SK-N-MC (cell line): ENCODE results near the gene CTDSP2.
"Not testable (repeated sequence)": the region's sequence is repeated elsewhere in the genome, so short reads cannot be mapped to it uniquely, and the experiment has no call there.

Experiments
- DNase-seq: peaks from one replicate; pipeline ENCODE4 v3.0.0-alpha.2; 2011; ENCODE audit warnings: low read depth, low spot score
- H3K27ac ChIP-seq: fragments of 200-600 bp; sonication (generic); 2 replicates; pipeline ENCODE4 v1.5.1; 2016; ENCODE audit warnings: mixed run types
- H3K36me3 ChIP-seq: fragments of 200-600 bp; sonication (generic); 2 replicates; pipeline ENCODE4 v1.6.1; 2017; ENCODE audit warnings: antibody characterized with exemption, low read length, mixed read lengths; ENCODE audit not compliant: insufficient read depth
- H3K4me3 ChIP-seq: fragments of 200-600 bp; sonication (generic); 2 replicates; pipeline ENCODE4 v1.5.1; 2016
- H3K9ac ChIP-seq: fragments of 200-600 bp; sonication (generic); 2 replicates; pipeline ENCODE4 v1.8.0; 2017; ENCODE audit warnings: mixed run types, mixed read lengths; ENCODE audit not compliant: insufficient read length
- H3K9me3 ChIP-seq: fragments of 200-600 bp; sonication (generic); 2 replicates; pipeline ENCODE4 v1.6.1; 2017; ENCODE audit warnings: low read depth, mild to moderate bottlenecking, antibody characterized with exemption, low read length, moderate library complexity, mixed read lengths
- EZH2 ChIP-seq: fragments of 200-600 bp; sonication (generic); IDR thresholded peaks from one replicate; pipeline ENCODE4 v1.6.1; 2017; ENCODE audit warnings: antibody characterized with exemption
- FOXP2 ChIP-seq: optimal IDR thresholded peaks from 2 replicates; pipeline ENCODE3; 2011; ENCODE audit warnings: mild to moderate bottlenecking, moderate library complexity; ENCODE audit not compliant: insufficient read depth; ENCODE audit errors: extremely low read length, control extremely low read depth
- POLR2AphosphoS5 ChIP-seq: IDR thresholded peaks from 2 replicates; pipeline ENCODE4 v1.6.1; 2012; ENCODE audit warnings: mild to moderate bottlenecking, low read depth, low read length, borderline replicate concordance

The CTDSP2 gene

GRCh38 chr12:57891542-57892228, 45.2 kb upstream of the CTDSP2 start:
- no peak for TF ChIP-seq EZH2
- TF ChIP-seq FOXP2: no peak
- no peak for TF ChIP-seq POLR2AphosphoS5
- Histone ChIP-seq H3K36me3 (no peaks in the 10 kb centered on the region), H3K27ac (peak overlapping the region; percentile 34; the same call in 1 of the 2 replicates), H3K9me3 (no peaks in the 10 kb centered on the region), H3K9ac (no peak overlapping the region), H3K4me3 (no peak overlapping the region)
- no peak for DNase-seq

DNA sequence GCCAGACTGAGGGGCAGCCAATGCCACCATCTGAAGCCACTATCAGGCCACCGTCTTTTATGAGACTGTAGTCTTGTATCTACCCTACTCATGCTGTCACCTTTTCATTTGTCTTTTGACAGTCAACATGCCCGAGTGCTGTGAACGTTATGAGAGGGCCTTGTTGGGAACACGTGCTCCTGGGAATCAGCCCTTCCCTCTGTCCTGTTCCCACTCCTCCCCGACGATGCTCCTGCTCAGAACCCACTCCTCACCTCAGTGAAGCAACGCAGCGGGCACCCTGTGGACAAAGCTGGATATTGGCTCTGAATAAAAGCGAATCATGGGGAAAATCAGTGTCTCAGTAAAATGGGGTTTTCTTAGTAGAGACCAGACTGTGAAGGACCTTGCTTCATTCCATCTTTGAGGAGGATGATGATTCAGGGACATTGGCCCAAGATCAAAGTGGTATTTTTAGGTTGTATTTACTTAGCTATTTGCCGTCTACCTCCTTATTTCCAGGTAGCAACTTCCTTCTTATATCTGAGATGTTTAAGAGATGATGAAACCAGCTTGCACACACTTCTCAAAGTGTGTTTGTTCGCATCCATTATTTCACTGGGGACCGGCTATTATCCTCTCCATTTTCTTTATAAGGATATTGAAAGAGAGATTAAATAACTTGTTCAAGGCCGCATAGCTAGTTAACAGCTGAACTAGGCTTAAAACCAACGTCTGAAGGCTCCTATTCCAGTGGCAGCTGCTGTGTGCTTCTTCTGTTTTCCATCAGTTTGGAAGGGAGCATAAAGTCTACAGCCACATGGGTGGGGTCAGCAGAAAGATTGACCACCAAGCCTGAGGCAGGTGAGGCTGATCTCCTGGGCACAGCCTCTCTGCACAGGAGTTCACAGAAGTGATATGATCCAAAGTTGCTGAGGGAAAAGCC, 43.9 kb upstream of the CTDSP2 start:
- H3K4me3 ChIP-seq: no peak overlapping the region
- TF ChIP-seq FOXP2 (no peak), EZH2 (no peak), POLR2AphosphoS5 (no peak)
- DNase-seq: no peak
- no peaks in the 10 kb centered on the region for H3K9me3 ChIP-seq
- no peak overlapping the region for H3K9ac ChIP-seq
- no peaks in the 10 kb centered on the region for H3K36me3 ChIP-seq
- H3K27ac ChIP-seq: 0 out of 2 replicates have a peak overlapping the region, but pooled peaks have one; percentile 7

GRCh38 chr12:57889500-57889989, 43.0 kb upstream of the CTDSP2 start:
- Histone ChIP-seq H3K9ac (no peak overlapping the region), H3K36me3 (no peaks in the 10 kb centered on the region), H3K27ac (0 out of 2 replicates have a peak overlapping the region, but pooled peaks have one; percentile 58), H3K9me3 (no peaks in the 10 kb centered on the region; the same call in 1 of the 2 replicates), H3K4me3 (no peak overlapping the region)
- DNase-seq: no peak
- TF ChIP-seq FOXP2: no peak
- no peak for TF ChIP-seq EZH2
- TF ChIP-seq POLR2AphosphoS5: no peak

DNA sequence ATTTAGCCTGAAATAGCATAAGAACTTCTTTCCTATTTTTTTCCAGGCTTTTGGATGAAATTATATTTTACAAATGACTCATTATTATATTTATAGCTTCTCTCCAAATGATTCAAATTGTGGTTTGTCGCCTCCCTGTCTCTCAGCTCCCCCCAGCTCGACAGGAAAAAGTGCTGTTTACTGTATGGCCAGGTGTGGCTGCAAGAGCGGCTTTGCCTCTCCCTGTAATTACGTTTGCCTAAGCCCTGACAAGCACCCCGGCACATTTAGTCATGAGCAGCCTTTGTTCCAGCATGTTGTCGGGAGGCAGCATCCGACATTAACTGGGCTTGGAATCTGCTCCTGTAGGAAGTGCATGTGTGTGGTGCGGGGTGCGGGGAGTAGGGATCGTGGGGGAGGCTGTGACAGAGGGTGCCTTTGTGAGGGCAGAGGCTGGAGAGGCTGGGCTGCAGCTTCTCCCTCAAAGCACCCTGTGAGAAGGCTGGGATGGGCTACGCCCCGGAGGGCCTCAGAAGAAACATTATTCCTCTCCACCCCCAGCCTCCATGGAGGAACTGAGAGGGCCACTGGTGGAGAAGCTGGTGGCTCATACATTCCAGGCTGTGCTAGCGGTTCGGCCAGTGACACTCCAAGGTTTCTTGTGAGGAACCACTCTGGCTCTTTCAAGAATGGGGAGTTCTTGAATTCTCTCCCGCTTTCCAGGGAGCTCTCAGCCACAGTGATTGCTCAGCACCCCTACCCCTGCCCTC, 42.1 kb upstream of the CTDSP2 start:
- peak overlapping the region; percentile 58; the same call in 1 of the 2 replicates for H3K27ac ChIP-seq
- H3K4me3 ChIP-seq: no peak overlapping the region
- no peaks in the 10 kb centered on the region for H3K36me3 ChIP-seq
- H3K9me3 ChIP-seq: no peaks in the 10 kb centered on the region; the same call in 1 of the 2 replicates
- no peak for DNase-seq
- no peak for TF ChIP-seq POLR2AphosphoS5
- no peak for TF ChIP-seq FOXP2
- H3K9ac ChIP-seq: no peak overlapping the region

DNA sequence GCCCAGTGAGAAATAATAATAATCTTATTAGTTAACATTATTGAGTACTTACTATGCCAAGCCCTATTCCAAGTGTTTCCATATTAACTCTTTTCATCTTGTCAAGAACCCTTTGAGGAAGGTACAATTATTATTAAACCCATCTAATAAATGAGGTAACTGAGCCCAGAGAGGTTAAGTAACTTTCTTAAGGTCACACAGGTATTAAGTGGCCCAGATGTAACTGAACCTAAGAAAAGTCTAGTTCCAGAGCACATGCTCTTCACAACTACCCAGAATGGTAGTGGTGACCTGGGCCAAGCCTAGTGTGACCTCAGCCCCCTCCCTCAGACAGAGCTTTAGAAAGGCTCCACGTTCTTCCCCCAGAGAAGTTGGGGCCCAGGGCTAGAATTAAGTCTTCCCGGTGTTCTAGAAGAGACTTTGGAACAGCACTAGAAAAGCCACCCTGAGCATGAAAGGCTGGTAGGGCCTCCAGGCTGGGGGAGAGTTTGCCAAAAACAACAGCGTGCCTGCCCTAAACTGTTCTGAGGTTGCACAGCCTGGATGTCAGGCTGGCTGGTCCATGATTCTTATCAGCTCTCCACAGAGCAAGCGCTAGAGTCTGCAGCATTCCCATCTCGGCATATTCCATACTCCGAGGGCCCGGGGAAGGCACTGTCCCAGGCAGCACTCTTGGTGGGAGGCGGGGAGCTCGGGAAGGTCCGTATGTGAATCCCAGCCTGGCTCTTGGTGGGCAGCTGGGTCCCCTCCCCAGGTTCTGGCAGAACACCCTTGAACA, 41.3 kb upstream of the CTDSP2 start:
- DNase-seq: no peak
- Histone ChIP-seq H3K9me3 (no peaks in the 10 kb centered on the region; the same call in 1 of the 2 replicates), H3K9ac (no peak overlapping the region), H3K27ac (0 out of 2 replicates have a peak overlapping the region, but pooled peaks have one; percentile 33), H3K36me3 (no peaks in the 10 kb centered on the region), H3K4me3 (no peak overlapping the region)
- TF ChIP-seq EZH2: no peak
- TF ChIP-seq FOXP2: no peak
- no peak for TF ChIP-seq POLR2AphosphoS5

DNA sequence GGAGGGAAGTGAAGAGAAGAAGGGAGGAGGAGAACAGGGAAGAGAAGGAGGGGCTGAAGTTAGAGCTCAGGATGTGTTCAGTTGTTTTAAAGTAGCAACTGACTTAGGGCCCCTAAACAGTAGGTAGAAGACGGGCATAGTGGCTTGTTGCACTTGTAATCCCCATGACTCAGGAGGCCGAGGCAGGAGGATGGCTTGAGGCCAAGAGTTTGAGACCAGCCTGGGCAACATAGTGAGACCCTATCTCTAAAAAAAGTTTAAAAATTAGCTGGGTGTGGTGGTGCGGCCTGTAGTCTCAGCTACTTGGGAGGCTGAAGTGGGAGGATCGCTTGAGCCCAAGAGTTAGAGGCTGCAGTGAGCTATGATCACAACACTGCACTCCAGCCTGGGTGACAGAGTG, 40.4 kb upstream of the CTDSP2 start:
- H3K9ac ChIP-seq, H3K27ac ChIP-seq, H3K9me3 ChIP-seq, H3K4me3 ChIP-seq, DNase-seq, H3K36me3 ChIP-seq: not testable (repeated sequence)

DNA sequence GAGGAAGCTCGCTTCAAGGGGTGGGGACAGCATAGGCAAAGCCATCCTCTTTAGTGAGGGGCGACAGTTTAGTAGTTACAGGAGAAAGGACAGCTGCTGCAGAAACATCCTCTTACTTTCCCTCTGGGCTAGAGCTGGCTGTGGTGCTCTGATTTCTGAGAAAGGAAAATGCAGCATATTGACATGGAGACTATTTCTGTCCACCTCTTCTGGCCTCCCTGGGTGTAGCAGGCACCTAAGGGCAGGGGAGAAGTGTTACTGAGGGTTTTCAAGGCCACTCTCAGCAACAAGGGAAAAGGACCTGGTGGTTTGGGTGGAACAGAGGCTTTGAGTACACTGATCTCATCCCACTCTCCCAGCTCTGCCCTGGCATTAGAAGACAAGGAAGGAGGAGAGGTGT, 40.0 kb upstream of the CTDSP2 start:
- H3K9ac ChIP-seq: no peak overlapping the region
- TF ChIP-seq FOXP2 (no peak), POLR2AphosphoS5 (no peak), EZH2 (no peak)
- H3K4me3 ChIP-seq: no peak overlapping the region
- DNase-seq: no peak
- H3K9me3 ChIP-seq: no peaks in the 10 kb centered on the region; the same call in 1 of the 2 replicates
- no peaks in the 10 kb centered on the region for H3K36me3 ChIP-seq
- H3K27ac ChIP-seq: peak overlapping the region; percentile 42; the same call in 1 of the 2 replicates

- Histone ChIP-seq H3K27ac (no peak overlapping the region), H3K36me3 (no peaks in the 10 kb centered on the region), H3K9me3 (no peaks in the 10 kb centered on the region; the same call in 1 of the 2 replicates), H3K9ac (no peak overlapping the region), H3K4me3 (no peak overlapping the region)
- no peak for DNase-seq
- TF ChIP-seq EZH2: no peak
- TF ChIP-seq FOXP2: no peak
- TF ChIP-seq POLR2AphosphoS5: no peak
Measured at GRCh38 chr12:57885207-57885606, 38.7 kb upstream of the CTDSP2 start.
